Measurements from ENCODE around the gene SLIT3.

SLIT3 gene

GRCh38 chr5:169085636-169086035 lies 215.3 kb downstream of the SLIT3 start:
- no peak for DNase-seq (ENCODE audit: low read depth in 1 of 2, low spot score in 1 of 2)

GRCh38 chr5:169085212-169085611 lies 215.7 kb downstream of the SLIT3 start:
- DNase-seq (ENCODE audit: low read depth in 1 of 2, low spot score in 1 of 2), result no peak

- no peak for DNase-seq (ENCODE audit: low read depth in 1 of 2, low spot score in 1 of 2)
These were observed 216.2 kb downstream of the SLIT3 start for GRCh38 chr5:169084775-169085174.

- DNase-seq (ENCODE audit: low read depth in 1 of 2, low spot score in 1 of 2), result no peak
These were observed 217.4 kb downstream of the SLIT3 start for GRCh38 chr5:169083394-169084018.

- no peak for DNase-seq (ENCODE audit: low read depth in 1 of 2, low spot score in 1 of 2)
These were observed 219.8 kb downstream of the SLIT3 start for GRCh38 chr5:169081000-169081724.

GRCh38 chr5:169080448-169080911 lies 220.5 kb downstream of the SLIT3 start:
- no peak for DNase-seq (ENCODE audit: low read depth in 1 of 2, low spot score in 1 of 2)

- no peak for DNase-seq (ENCODE audit: low read depth in 1 of 2, low spot score in 1 of 2)
These were observed 221.2 kb downstream of the SLIT3 start for GRCh38 chr5:169079697-169080096.

- DNase-seq (ENCODE audit: low read depth in 1 of 2, low spot score in 1 of 2), result no peak
These were observed 226.1 kb downstream of the SLIT3 start for GRCh38 chr5:169074839-169075238.

- DNase-seq (ENCODE audit: low read depth in 1 of 2, low spot score in 1 of 2), result no peak
These were observed 228.7 kb downstream of the SLIT3 start for GRCh38 chr5:169072233-169072632.

- no peak for DNase-seq (ENCODE audit: low read depth in 1 of 2, low spot score in 1 of 2)
These were observed 230.5 kb downstream of the SLIT3 start for GRCh38 chr5:169070413-169070812.

- DNase-seq (ENCODE audit: low read depth in 1 of 2, low spot score in 1 of 2), result no peak
These were observed 233.2 kb downstream of the SLIT3 start for GRCh38 chr5:169067751-169068173.

- no peak for DNase-seq (ENCODE audit: low read depth in 1 of 2, low spot score in 1 of 2)
These were observed 235.5 kb downstream of the SLIT3 start for GRCh38 chr5:169065400-169065799.

GRCh38 chr5:169064093-169064492 lies 236.8 kb downstream of the SLIT3 start:
- no peak for DNase-seq (ENCODE audit: low read depth in 1 of 2, low spot score in 1 of 2)

GRCh38 chr5:169063316-169063953 lies 237.5 kb downstream of the SLIT3 start:
- no peak for DNase-seq (ENCODE audit: low read depth in 1 of 2, low spot score in 1 of 2)

- no peak for DNase-seq (ENCODE audit: low read depth in 1 of 2, low spot score in 1 of 2)
These were observed 238.2 kb downstream of the SLIT3 start for GRCh38 chr5:169062690-169063089.

GRCh38 chr5:169054506-169054905 lies 246.4 kb downstream of the SLIT3 start:
- no peak for DNase-seq (ENCODE audit: low read depth in 1 of 2, low spot score in 1 of 2)

- DNase-seq (ENCODE audit: low read depth in 1 of 2, low spot score in 1 of 2), result no peak
These were observed 248.7 kb downstream of the SLIT3 start for GRCh38 chr5:169052207-169052606.

- DNase-seq (ENCODE audit: low read depth in 1 of 2, low spot score in 1 of 2), result no peak
These were observed 249.6 kb downstream of the SLIT3 start for GRCh38 chr5:169051351-169051750.

GRCh38 chr5:169050636-169051035 lies 250.3 kb downstream of the SLIT3 start:
- DNase-seq (ENCODE audit: low read depth in 1 of 2, low spot score in 1 of 2), result no peak

- no peak for DNase-seq (ENCODE audit: low read depth in 1 of 2, low spot score in 1 of 2)
These were observed 250.8 kb downstream of the SLIT3 start for GRCh38 chr5:169050146-169050571.

- DNase-seq (ENCODE audit: low read depth in 1 of 2, low spot score in 1 of 2), result no peak
These were observed 251.2 kb downstream of the SLIT3 start for GRCh38 chr5:169049712-169050111.

Measured in stimulated activated CD4-positive, alpha-beta T cell treated with anti-CD3 and anti-CD28 coated beads, Interleukin-15, amount 100 ng/mL, for 1 hour (primary cell).